ENCODE measurements around the gene TMEM184B.

TMEM184B gene

GRCh38 chr22:38199826-38200559, 72.8 kb downstream of the TMEM184B start:
- no peak for TF ChIP-seq CTCF (IDR thresholded peaks at IDR 0.05; ENCODE audit: low read depth, low read length)
- DNase-seq (ENCODE audit: extremely low read depth, low read depth), result no peak

GRCh38 chr22:38196791-38197419, 75.9 kb downstream of the TMEM184B start:
- DNase-seq (ENCODE audit: extremely low read depth, low read depth), result no peak
- TF ChIP-seq CTCF (IDR thresholded peaks at IDR 0.05; ENCODE audit: low read depth, low read length), result no peak

- no peak for DNase-seq (ENCODE audit: extremely low read depth, low read depth)
These were observed 79.2 kb downstream of the TMEM184B start for GRCh38 chr22:38193580-38193979.

GRCh38 chr22:38192475-38192863, 80.3 kb downstream of the TMEM184B start:
- TF ChIP-seq CTCF (IDR thresholded peaks at IDR 0.05; ENCODE audit: low read depth, low read length), result no peak
- DNase-seq (ENCODE audit: extremely low read depth, low read depth), result no peak

More at GRCh38 chr22:38193580-38193979, 79.2 kb downstream of the TMEM184B start:
- TF ChIP-seq CTCF (IDR thresholded peaks at IDR 0.05; ENCODE audit: low read depth, low read length), result no peak

- DNase-seq (ENCODE audit: extremely low read depth, low read depth), result no peak
- TF ChIP-seq CTCF (IDR thresholded peaks at IDR 0.05; ENCODE audit: low read depth, low read length), result no peak
These were observed 80.9 kb downstream of the TMEM184B start for GRCh38 chr22:38191731-38192474.

- TF ChIP-seq CTCF (IDR thresholded peaks at IDR 0.05; ENCODE audit: low read depth, low read length), result no peak
- DNase-seq (ENCODE audit: extremely low read depth, low read depth), result no peak
These were observed 81.8 kb downstream of the TMEM184B start for GRCh38 chr22:38191055-38191454.

- no peak for TF ChIP-seq CTCF (IDR thresholded peaks at IDR 0.05; ENCODE audit: low read depth, low read length)
- no peak for DNase-seq (ENCODE audit: extremely low read depth, low read depth)
These were observed 82.2 kb downstream of the TMEM184B start for GRCh38 chr22:38190581-38190980.
